CD4-positive, alpha-beta T cell treated with Interleukin-15 for 4 hours (primary cell): ENCODE results near the gene CTSK.

ENCODE experiments used
- DNase-seq: peaks from one replicate; pipeline ENCODE4 v3.0.0-alpha.2; 2020; ENCODE audit warnings: low spot score

The CTSK gene

DNA sequence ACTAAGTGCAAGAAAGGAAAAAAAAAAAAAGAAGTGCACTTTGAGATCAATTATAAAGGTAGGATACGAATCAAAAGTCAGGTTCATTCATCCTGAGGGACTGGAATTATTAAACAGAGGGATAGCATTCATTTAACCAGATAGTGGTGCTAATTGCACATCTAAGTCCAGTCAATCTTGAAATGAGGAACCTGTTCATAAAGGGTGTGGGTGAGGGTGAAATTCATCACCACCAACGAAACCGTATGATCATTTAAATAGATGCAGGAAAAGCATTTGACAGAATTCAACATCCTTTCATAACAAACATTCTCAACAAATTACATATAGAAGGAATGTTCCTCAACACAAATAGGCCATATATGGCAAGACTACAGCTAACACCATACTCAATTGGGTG is 48.0 kb downstream of the CTSK start:
- DNase-seq, result no peak

DNA sequence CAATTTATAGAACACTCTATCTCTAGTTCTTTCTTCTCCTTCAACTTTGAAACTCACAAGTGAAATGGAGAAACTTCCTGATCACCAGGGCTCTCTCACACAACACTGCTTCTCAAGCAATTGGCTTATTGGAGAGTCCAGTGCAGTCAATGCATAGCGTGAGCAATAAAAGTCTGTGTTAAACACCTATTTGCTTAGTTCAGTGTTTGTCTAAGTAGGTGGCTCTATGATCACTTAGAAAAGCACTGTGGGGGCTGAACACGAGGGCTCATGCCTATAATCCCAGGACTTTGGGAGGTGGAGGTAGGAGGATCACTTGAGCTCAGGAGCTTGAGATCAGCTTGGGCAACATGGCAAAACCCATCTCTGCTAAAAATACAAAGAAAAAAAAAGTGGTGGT is 54.6 kb downstream of the CTSK start:
- no peak for DNase-seq

DNA sequence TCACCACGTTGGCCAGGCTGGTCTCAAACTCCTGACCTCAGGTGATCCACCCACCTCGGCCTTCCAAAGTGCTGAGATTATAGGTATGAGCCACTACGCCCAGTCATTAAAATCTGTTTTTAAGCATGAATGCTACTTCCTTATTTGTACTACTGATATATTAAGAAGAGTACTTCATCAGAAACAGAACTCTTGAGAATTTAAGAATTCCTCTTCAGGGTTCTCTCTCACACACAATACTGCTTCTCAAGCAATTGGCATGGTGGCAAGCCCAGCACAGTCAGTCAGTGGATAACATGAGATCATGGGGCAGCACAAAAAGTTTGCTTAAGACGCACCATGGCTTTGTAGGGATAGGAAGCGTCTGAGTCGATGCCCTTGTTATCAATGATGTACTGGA is 56.6 kb downstream of the CTSK start:
- no peak for DNase-seq

DNA sequence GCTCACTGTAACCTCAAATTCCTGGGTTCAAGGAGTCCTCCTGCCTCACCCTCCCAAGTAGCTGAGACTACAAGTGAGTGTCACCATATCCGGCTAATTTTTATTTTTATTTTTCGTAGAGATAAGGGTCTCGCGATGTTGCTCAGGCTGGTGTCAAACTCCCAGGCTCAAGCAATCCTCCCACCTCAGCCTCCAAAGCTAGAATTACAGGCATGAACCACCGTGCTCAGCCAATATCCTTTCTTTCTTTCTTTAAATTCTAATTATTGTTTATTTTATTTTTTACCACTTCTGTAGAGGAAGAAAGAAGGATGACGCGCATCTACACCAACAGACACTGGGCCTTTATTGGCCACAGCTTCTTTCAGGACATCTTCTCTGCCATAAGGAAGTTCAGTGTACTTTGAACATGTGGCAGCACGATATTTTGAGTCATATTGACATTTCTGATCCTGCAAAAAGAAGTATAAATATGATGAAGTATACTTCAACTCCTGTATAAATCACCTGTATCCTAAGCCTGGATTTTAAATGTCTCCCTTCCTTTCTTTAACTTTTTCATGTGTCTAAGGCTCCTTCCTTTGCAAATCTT is 58.2 kb downstream of the CTSK start:
- DNase-seq, result no peak

DNA sequence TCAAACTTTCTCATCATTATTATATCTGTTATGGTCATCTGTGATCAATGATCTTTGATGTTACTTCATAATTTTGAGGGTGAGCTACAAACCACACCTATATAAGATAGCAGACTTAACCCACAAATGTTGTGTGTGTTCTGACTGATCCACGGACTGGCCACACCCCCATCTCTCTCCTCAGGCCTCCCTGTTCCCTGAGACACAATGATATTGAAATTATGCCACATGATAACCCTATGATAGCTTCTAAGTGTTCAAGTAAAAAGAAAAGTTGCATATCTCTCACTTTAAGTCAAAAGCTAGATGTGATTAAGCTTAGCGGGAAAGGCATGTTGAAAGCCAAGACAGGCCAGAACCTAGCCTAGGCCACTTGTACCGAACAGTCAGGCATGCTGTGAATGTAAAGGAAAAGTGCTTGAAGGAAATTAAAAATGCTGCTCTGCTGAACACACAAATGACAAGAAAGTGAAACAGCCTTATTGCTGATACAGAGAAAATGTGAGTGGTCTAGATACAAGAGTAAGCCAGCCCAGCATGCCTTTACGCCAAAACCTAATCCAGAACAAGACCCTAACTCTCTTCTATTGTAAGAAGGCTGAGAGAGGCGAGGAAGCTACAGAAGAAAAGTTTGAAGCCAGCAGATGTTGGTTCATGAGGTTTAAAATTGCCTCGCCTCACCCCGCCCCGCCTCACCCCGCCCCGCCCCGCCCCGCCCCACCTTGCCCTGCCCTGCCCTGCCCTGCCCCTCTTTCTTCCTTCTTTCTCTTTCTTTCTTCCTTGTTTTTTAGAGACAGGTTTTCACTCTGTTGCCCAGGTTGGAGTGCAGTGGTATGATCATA is 59.0 kb downstream of the CTSK start:
- no peak for DNase-seq
